Common myeloid progenitor, CD34-positive (primary cell): Measurements from ENCODE around the gene SYTL5.

Experiments used
- CTCF ChIA-PET: fragments of 350-600 bp; sonication (Branson Sonifier 250); formaldehyde crosslinking; loops from one replicate; lab custom pipeline; 2021; ENCODE audit warnings: antibody characterized with exemption; lab: Charles Lee
- POLR2A ChIA-PET: fragments of 350-600 bp; sonication (Branson Sonifier 250); formaldehyde crosslinking; loops from one replicate; lab custom pipeline; 2021; ENCODE audit warnings: antibody characterized with exemption; lab: Charles Lee
- DNase-seq, 3 donors: peaks; one replicate each; pipeline versions ENCODE4 v3.0.0 to v3.0.0-alpha.2; 2013
- H3K27ac ChIP-seq, 2 experiments: 1 replicate in 1 of 2; 2 replicates in 1 of 2; pipeline ENCODE4 v1.7.0; 2013; ENCODE audit warnings: inconsistent platforms in 2 of 2, low read length in 2 of 2, mild to moderate bottlenecking in 2 of 2, low read depth in 1 of 2, moderate library complexity in 1 of 2; ENCODE audit not compliant: severe bottlenecking in 2 of 2, insufficient read depth in 1 of 2, poor library complexity in 1 of 2
- H3K27me3 ChIP-seq, 5 experiments: replicated peaks in 2 of 5; 1 replicate in 3 of 5; 2 replicates in 2 of 5; pipeline versions ENCODE4 v1.6.1 to v1.7.0; 2013; ENCODE audit warnings: low read length in 4 of 5, mild to moderate bottlenecking in 2 of 5, moderate library complexity in 2 of 5, inconsistent platforms in 1 of 5; ENCODE audit not compliant: insufficient read depth in 5 of 5, control insufficient read depth in 4 of 5
- H3K36me3 ChIP-seq, 4 experiments: 1 replicate in 2 of 4; 2 replicates in 2 of 4; pipeline versions ENCODE4 v1.6.1 to v1.7.0; 2013; ENCODE audit warnings: low read length in 3 of 4, control low read depth in 1 of 4, mild to moderate bottlenecking in 1 of 4; ENCODE audit not compliant: control insufficient read depth in 4 of 4, insufficient read depth in 4 of 4
- H3K4me1 ChIP-seq, 4 experiments: 1 replicate in 3 of 4; 2 replicates in 1 of 4; pipeline versions ENCODE4 v1.6.1 to v1.7.1; 2013; ENCODE audit warnings: low read length in 3 of 4, mild to moderate bottlenecking in 3 of 4, control low read depth in 1 of 4, inconsistent platforms in 1 of 4, moderate library complexity in 1 of 4; ENCODE audit not compliant: control insufficient read depth in 4 of 4, insufficient read depth in 4 of 4; ENCODE audit errors: control extremely low read depth in 1 of 4
- H3K4me3 ChIP-seq, 7 experiments: 1 replicate in 4 of 7; 2 replicates in 3 of 7; pipeline versions ENCODE4 v1.5.1 to v1.7.0; 2013; ENCODE audit warnings: mild to moderate bottlenecking in 7 of 7, low read length in 6 of 7, moderate library complexity in 6 of 7, inconsistent platforms in 2 of 7, low read depth in 2 of 7, control low read depth in 1 of 7; ENCODE audit not compliant: insufficient read depth in 4 of 7, control insufficient read depth in 1 of 7; ENCODE audit errors: extremely low read depth in 1 of 7
- H3K9me3 ChIP-seq, 5 experiments: 1 replicate in 4 of 5; 2 replicates in 1 of 5; pipeline versions ENCODE4 v1.6.1 to v1.7.1; 2013; ENCODE audit warnings: low read length in 4 of 5, mild to moderate bottlenecking in 2 of 5, inconsistent platforms in 1 of 5, low read depth in 1 of 5, moderate library complexity in 1 of 5; ENCODE audit not compliant: control insufficient read depth in 4 of 5, insufficient read depth in 2 of 5; ENCODE audit errors: control extremely low read depth in 1 of 5
- WGBS: methylation state at CpG from one replicate; pipeline ENCODE4 v1.1.5; 2013; ENCODE audit not compliant: insufficient coverage; 5-methylcytosine and 5-hydroxymethylcytosine counted together

SYTL5 gene

DNA sequence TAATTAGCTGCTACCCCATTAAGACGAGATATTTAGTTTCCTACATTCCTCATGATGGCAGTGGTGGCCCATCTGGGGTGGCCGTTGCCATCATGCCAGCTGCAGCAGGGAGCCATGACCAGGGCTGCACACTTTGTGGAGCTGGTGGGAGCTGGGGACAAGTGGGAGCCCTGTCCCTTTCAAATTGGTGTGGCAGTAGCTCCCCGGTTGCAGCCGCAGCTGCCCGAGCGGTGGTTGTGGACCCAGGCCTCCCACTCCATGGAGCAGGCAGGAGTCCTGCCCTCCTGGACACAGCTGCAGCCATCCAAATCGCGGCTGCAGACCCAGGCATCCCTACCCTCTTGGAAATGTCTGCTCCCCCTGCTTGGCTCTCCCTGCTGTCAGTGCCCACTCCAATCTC, 9.3 kb upstream of the SYTL5 start:
- no peaks in the 10 kb centered on the region for H3K9me3 ChIP-seq
- DNase-seq, result no peak
- CTCF ChIA-PET, result no interaction called here
- 97% methylated on average over 7 of the region's 8 CpGs for WGBS
- H3K36me3 ChIP-seq, result no peaks in the 10 kb centered on the region
- H3K27ac ChIP-seq, result no peak overlapping the region
- no peaks in the 10 kb centered on the region for H3K27me3 ChIP-seq
- H3K4me1 ChIP-seq, result no peaks in the 10 kb centered on the region
- POLR2A ChIA-PET, result no interaction called here
- H3K4me3 ChIP-seq, result no peak overlapping the region

DNA sequence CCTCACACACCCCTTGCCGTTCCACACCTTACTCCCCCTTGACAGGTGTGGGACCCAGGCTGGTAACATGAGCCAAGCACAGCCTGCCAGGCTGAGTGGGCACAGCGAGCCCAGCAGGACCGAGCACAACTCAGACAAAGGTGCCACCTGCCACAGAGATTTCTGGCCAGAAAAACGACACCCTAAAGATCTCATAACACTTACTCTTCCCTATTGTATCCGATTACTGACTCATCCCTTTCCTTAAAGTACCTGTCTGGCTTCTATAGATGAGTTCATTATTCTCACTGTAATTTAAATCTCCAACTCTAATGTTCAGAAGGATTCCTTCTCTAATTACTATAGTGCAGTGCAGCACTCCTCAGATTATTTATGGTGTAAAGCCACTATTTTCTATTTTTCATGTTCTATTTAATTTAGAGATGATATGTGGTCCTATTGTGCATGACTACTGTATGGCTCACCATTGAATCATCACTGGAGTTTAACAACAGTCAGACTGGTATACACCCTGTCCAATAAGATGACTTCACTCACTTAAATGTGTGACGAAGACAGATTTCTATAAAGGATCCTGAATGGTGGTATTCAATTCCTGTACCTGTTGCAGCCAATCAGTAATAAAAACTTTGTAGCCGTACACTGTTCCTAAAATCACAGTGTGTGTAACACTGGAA, 7.6 kb upstream of the SYTL5 start:
- H3K9me3 ChIP-seq, result no peaks in the 10 kb centered on the region
- CTCF ChIA-PET, result no interaction called here
- POLR2A ChIA-PET, result no interaction called here
- DNase-seq, result no peak
- no peak overlapping the region for H3K4me3 ChIP-seq
- 79% methylated on average over 6 of the region's 7 CpGs for WGBS
- H3K27ac ChIP-seq, result no peak overlapping the region
- no peaks in the 10 kb centered on the region for H3K27me3 ChIP-seq
- H3K36me3 ChIP-seq, result no peaks in the 10 kb centered on the region
- no peaks in the 10 kb centered on the region for H3K4me1 ChIP-seq

- Histone ChIP-seq H3K4me1 (no peaks in the 10 kb centered on the region), H3K36me3 (no peaks in the 10 kb centered on the region), H3K27ac (no peak overlapping the region), H3K9me3 (no peaks in the 10 kb centered on the region), H3K27me3 (no peaks in the 10 kb centered on the region), H3K4me3 (no peak overlapping the region)
- POLR2A ChIA-PET, result no interaction called here
- no peak for DNase-seq
- CTCF ChIA-PET, result no interaction called here
- 96% methylated on average over 17 of the region's 17 CpGs for WGBS
Observed at GRCh38 chrX:38000706-38001105, 5.6 kb upstream of the SYTL5 start.

GRCh38 chrX:38004046-38004445, 2.3 kb upstream of the SYTL5 start:
- Histone ChIP-seq H3K36me3 (no peaks in the 10 kb centered on the region), H3K4me1 (no peaks in the 10 kb centered on the region), H3K4me3 (no peak overlapping the region), H3K27me3 (no peaks in the 10 kb centered on the region), H3K27ac (no peak overlapping the region), H3K9me3 (no peaks in the 10 kb centered on the region)
- ChIA-PET POLR2A (no interaction called here), CTCF (no interaction called here)
- WGBS, result no CpG with 5 or more reads among the region's 3 CpGs
- DNase-seq, result no peak

GRCh38 chrX:38006778-38007177, 425 bp downstream of the SYTL5 start:
- H3K4me3 ChIP-seq, result no peak overlapping the region
- H3K27ac ChIP-seq, result no peak overlapping the region
- no peaks in the 10 kb centered on the region for H3K36me3 ChIP-seq
- no peak for DNase-seq
- H3K4me1 ChIP-seq, result no peaks in the 10 kb centered on the region
- ChIA-PET POLR2A (no interaction called here), CTCF (no interaction called here)
- no peaks in the 10 kb centered on the region for H3K9me3 ChIP-seq
- H3K27me3 ChIP-seq, result no peaks in the 10 kb centered on the region

GRCh38 chrX:38008658-38009057, 2.3 kb downstream of the SYTL5 start:
- no peak for DNase-seq
- no peaks in the 10 kb centered on the region for H3K36me3 ChIP-seq
- POLR2A ChIA-PET, result no interaction called here
- no peaks in the 10 kb centered on the region for H3K9me3 ChIP-seq
- H3K27ac ChIP-seq, result no peak overlapping the region
- no peaks in the 10 kb centered on the region for H3K27me3 ChIP-seq
- CTCF ChIA-PET, result no interaction called here
- no peak overlapping the region for H3K4me3 ChIP-seq
- H3K4me1 ChIP-seq, result no peaks in the 10 kb centered on the region

DNA sequence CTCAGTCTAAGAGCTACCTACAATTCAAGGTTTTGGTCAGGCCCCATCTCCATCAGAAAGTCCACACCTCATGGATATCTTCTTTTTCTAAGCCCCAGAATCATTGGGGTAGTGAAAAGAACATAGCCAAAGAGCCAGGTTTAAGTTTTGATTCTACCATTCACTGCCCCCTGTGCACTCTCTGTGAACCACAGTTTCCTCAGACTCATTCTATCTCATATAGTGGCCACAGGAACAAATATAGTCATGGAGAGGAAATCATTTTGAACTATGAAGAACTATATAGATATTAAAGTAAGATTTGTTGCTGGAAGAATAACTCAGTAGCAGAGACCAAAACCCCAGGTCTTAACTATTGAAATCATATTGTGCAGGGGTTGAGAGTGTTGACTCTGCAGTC, 3.3 kb downstream of the SYTL5 start:
- no peak overlapping the region for H3K27ac ChIP-seq
- ChIA-PET POLR2A (no interaction called here), CTCF (no interaction called here)
- no peaks in the 10 kb centered on the region for H3K27me3 ChIP-seq
- H3K4me3 ChIP-seq, result no peak overlapping the region
- H3K4me1 ChIP-seq, result no peaks in the 10 kb centered on the region
- no peak for DNase-seq
- no peaks in the 10 kb centered on the region for H3K36me3 ChIP-seq
- no peaks in the 10 kb centered on the region for H3K9me3 ChIP-seq
